GM18502 (cell line): ENCODE results near the gene DGCR6L.
"Not testable (repeated sequence)": the region's sequence is repeated elsewhere in the genome, so short reads cannot be mapped to it uniquely, and the experiment has no call there.

Source experiments
- ATAC-seq: cut with Tn5 transposase; IDR thresholded peaks from one replicate; pipeline ENCODE4 v1.9.1; 2021; ENCODE audit warnings: mild to moderate bottlenecking; ENCODE audit not compliant: unreplicated experiment, poor library complexity

DGCR6L gene

DNA sequence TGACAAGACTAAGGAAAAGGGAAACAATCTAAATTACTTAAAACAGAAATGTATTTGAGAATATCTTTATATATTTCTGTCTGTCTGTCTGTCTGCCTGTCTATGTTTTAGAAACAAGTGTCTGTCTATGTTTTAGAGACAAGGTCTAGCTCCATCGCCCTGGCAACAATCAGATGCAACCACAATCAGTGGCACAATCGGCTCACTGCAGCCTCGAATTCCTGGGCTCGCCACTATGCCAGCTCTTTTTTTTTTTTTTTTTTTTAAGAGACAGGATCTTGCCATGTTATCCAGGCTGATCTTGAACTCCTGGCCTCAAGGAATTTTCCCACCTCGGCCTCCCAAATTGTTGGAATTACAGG is 8.7 kb upstream of the DGCR6L start:
- ATAC-seq: not testable (repeated sequence)

- ATAC-seq: not testable (repeated sequence)
Measured at GRCh38 chr22:20325996-20326395, 6.1 kb upstream of the DGCR6L start.

DNA sequence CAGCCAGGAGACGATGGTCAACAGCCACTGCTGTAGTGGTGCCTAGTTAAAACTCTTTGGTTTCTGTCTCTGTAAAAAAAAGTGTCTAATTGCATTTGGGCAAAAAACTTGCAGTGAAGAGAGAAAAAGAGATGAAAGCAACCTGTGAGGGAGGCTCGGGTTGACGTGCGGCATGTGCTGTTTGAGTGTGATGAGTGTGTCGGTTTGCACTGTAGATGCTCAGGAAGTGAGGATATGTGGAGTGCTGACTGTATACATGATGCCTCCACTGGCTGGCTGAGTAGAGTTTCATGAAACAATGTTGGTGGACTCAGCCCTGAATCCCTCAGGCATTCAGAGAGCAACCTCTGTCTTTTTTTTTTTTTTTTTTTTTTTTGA is 4.3 kb upstream of the DGCR6L start:
- ATAC-seq: no peak

DNA sequence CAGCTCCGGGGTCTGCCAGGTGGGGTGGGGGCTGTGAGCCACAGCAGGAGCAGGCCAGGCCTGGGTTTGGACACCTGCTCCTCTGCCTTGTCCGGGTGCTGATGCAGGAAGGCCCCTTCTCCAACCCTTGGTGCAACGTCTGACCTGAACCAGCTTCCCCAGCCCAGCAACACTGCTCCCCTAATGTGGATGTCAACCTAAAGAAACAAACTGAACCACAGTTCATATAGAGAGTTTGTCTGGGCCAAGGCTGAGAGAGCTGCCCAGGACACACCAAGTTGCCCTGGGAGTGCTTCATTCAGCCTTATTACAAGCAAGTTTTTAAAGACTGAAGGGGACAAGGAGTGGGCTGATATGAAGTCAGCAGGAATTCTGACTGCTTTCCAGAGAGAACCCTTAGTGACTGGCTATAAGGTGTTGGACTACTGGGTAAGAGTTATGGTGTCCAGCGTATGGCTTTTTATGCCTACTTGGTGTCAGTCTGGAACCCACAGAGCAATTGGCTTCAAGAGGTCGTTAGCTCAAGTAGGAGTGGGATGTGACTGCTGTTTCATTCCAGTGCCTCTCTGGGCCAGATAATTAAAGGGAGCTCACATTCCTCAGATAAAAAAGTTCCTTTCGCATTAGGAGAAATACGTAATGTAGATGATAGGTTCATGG is 1.8 kb upstream of the DGCR6L start:
- ATAC-seq: not testable (repeated sequence)

DNA sequence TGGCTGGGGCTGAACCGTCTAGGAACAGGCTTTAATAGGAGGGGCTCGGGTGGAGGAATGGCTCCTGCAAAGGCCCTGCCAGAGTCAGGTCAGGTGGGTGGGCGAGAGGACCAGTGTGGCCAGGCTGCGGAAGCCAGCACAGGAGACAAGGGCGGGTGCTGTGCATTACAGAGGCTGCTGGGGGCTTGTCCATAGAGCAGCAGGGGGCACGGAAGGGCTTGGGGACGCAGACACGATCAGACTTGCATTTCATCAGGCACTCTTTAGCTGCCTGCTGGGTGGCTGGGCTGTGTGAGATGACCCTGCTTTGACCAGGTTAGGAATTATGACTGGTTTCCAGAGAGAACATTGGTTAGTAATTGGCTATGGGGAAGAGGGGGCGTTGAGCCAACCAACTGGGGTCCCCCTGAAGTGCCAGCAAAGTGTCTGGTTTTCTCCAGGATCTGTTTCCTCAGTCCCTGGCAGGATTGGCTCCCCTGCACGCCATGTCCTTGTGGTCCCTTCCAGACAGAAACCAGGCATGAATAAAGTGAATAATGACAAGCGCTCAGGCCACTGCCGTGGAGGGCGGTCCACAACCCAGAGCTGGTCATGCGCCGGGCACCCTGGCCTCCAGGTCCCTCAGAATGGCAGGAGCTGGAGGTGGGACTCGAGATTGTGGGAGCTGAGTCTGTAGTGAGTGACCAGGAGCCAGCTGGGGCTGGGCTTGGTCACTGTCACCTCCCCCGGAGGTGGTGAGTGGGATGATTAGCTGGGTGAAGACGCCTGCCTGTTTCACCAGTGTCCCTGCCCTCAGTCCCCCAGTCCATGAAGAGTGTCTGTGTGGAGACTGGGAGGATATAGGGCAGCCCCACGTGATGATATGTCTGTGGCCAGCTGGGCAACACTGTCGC is 1.0 kb upstream of the DGCR6L start:
- ATAC-seq: not testable (repeated sequence)

DNA sequence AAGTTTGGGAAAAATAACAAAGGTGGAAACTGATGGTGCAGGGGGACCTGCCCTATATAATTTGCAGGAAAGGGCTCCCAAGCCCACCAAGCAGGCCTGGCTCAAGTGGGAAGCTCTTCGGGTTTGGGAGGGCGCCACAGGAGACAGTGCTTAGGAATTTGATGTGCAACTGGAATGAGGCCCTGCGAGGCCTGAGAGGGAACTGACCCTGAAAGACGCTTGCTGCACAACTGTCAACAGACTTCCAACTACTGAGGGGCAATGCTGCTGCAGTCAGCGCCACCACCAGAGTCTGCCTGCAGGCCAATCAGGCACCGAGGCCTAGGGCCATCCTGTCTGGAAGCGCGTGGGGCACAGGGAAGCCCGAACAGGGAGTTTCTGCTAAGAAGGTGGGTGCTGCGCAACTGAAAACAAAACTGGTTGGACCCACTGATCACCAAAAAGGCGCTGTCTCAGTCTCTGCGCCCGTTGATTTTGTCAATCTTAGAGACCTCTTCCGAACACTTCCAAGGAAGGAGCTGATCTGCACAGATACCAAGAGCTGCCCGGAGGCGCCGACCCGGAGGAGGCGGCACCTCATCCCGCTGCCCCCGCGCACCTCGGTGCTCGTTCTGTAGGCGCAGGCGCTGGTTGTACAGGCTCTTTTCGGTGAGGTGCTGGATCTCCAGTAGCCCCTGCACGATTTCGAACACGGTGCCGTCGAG is 667 bp downstream of the DGCR6L start:
- no peak for ATAC-seq

GRCh38 chr22:20318043-20318688 is 1.7 kb downstream of the DGCR6L start:
- not testable (repeated sequence) for ATAC-seq

DNA sequence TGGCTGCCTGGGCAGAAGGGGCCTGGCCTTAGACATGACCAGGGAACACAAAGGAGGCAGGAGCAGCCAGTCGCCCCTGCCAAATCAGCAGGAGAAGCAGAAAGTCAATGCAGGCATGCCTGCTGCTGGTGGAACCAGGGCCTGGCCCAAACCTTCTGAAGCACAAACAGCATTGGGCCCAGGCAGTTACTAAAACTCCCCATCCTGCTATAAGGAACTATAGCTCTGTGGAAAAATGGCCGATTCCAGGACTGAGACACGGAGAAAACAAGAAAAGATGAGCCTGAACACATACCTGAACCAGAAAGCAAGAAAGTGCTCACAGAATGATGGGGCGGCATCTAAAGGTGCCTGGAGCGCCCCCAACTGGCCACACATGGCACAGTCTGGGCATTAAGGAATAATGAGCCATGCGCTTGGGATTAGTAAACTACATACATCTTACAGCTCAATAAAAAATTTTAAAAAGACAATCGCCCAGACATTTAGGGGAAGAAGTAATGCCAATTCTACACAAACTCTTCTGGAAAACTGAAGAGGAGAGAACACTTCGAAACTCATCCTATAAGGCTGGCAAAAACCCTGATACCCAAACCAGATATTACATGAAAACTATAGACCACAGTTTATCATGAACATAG is 2.3 kb downstream of the DGCR6L start:
- not testable (repeated sequence) for ATAC-seq

- no peak for ATAC-seq
Measured at GRCh38 chr22:20316844-20317401, 2.9 kb downstream of the DGCR6L start.

GRCh38 chr22:20316217-20316843 is 3.5 kb downstream of the DGCR6L start:
- no peak for ATAC-seq

GRCh38 chr22:20315337-20316216 is 4.3 kb downstream of the DGCR6L start:
- no peak for ATAC-seq

DNA sequence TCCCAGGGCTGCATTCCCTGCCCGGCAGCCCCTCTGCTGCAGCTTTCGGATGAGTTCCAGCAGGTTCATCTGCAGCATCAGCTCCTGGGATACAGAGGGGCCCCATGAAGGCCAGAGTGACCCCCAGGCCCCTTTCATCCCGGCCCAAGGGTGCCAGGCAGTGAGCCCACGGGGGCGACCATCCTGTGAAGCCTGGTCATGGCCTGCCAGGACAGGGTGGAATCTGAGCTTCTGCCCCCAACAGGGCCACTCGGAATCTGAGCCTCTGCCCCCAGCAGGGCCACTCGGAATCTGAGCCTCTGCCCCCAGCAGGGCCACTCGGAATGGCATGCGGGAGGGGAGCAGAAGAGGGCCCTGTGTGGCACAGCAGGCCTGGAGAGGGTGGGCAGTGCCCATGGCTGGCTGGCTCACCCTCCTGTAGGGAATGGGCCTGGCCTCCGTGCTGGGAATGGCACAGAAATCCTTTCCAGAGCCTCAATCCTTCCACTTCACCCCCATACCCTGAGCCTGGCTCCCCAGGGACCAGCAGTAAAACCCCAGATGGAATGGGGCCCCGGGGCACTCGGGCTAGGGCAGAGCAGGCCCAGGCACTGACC is 5.0 kb downstream of the DGCR6L start:
- not testable (repeated sequence) for ATAC-seq

- ATAC-seq: not testable (repeated sequence)
Measured at GRCh38 chr22:20314206-20314605, 5.7 kb downstream of the DGCR6L start.

- ATAC-seq: not testable (repeated sequence)
Measured at GRCh38 chr22:20313306-20314077, 6.4 kb downstream of the DGCR6L start.

DNA sequence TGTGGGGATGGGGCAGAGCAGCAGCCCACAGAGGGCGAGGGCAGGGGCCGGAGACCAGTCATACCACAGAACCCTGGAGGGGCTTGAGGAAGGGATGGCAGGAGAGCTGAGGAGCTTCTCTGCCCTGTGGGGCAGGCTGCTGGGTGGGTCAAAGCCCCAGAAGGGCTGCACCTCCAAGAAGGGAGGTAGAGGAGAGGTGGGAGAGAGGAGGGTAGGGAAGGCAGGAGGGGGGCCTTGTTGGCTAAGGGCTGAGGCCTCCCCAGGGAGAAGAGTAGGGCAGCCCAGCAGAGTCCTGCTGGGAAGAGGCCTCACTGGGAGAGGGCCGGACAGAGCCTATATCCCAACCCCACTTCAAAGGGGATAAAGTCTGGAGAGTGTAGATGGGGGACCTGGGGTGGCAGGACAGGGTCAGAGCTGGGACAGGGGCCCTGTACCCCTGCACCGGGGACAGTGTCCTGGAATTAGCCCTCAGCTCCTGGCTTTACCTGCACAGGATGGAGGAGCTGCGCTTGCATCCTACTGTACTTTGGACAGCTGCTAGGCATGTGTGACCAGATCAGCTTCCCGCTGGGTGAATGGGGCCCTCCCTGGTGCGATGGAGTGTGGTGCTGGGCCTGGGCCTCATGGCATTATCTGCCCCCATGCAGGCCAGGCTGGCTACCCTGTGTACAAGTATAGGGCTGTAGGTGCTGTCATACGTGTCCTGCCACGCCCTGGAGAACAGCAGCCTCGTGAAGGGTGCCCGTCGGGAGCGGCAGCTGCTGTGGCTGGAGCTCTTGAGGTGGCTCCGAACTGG is 7.3 kb downstream of the DGCR6L start:
- ATAC-seq: no peak

DNA sequence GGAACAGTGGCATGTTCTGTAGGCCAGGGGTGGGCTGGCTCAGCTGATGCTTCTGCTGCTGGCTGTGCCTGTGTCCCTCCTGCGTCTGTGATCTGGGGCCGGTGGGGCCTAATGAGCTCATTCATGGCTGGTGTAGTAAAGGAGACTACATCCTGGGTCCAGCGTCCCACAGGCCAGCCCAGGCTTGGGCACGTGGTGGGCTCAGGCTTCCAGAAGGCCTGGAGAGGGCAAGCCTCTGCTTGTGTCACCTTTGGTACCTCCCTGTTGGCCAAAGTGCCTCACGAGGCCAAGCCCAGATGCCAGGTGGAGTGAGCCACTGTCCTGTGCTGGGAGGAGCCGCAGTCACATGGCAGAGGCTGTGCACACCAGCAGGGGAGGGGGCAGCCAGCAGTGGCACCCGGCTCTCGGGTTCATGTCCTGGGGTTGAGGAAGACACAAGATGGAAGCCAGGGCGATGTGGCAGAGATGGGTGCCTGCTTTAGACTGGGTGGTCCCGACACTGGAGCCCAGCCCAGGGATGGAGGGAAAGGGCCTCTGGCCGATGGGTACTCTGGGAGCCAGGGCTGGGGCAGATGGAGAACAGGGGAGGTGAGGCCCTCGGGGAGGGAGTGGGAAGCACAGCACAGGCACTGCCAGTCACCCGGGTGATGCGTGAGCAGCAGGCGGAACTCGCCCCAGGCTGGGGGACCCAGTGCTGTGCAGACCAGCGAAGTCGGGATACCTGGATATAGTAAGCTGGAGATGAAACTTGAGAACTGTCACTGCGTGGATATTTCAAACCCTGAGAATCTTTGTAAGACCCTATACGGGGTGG is 8.4 kb downstream of the DGCR6L start:
- not testable (repeated sequence) for ATAC-seq
